ENCODE data around the gene APOA4. TPM values are rescaled to one million over a fixed set of nuclear protein-coding genes. Genes with fewer than 3 reads are reported as not detected.

Gene APOA4
- total RNA-seq, 1 experiment from 2014 or later: not detected

DNA sequence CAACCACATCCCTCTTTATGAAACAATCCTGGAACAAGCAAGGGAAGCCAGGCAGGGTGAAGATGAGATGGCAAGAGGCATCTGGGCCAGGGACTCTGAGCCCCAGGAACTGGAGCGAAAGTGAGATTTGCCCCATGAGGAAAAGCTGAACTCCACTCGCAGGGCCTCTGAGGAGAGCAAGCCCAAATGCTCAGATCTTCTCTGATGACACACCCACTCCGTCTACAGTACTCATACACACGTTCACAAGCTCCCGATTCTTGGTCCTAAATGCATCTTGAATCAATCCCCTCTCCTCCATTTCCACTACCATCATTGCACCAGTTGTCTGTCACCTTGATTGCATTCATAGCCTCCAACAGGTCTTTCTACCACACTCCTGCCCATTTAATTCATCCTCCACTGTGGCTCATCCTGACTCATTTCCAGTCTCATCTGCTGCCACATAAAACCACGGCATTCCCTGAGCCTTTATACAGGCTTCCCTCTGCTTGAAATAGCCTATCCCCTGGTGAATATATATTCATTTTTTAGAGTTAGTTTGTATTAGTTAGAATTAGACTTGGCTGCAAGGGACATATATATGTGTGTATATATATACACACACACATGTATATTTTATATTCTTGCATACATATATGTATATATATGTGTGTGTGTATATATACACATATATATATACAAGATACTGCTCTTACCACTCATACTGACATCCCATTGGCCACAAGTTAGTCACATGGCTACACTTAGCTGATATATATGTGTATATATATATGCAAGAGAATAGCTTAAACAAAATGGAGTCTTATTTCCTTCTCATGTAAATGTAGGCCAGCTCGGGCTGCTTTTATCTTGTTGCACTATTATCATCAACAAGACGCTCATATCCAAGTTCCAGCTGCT is 30.0 kb downstream of the APOA4 start:
- RAD21 ChIA-PET (ENCODE audit: low non-redundant PET in 1 of 2, low total read pairs in 2 of 2, uncharacterized antibody in 2 of 2, unreplicated experiment in 2 of 2): interaction anchor here in 1 of 2 experiments (0.5 to 1.1 kb wide), 2 partner anchors 43 to 44 kb away, joined by 3 to 7 read pairs; partner anchors contain the start of gene APOA1
- CTCF ChIA-PET: interaction anchor here (1.9 kb wide), 1 partner anchor 43 kb away, joined by 13 read pairs; no protein-coding TSS in a partner anchor
- Histone ChIP-seq H3K9ac (ENCODE audit: low read length) (no peak overlapping the region), H3K36me3 (ENCODE audit: control insufficient read depth in 1 of 2, insufficient read depth in 2 of 2, low read length in 2 of 2) (no peaks in the 10 kb centered on the region), H3K79me2 (ENCODE audit: insufficient read depth, low read length) (no peaks in the 10 kb centered on the region), H3K4me3 (replicated peaks in 1 of 2; ENCODE audit: low read depth in 1 of 2, low read length in 2 of 2) (no peak overlapping the region), H2AFZ (ENCODE audit: low read depth, low read length, poor library complexity, severe bottlenecking) (peak overlapping the region; percentile 92), H3K4me2 (ENCODE audit: low read length) (no peak overlapping the region), H3K9me3 (ENCODE audit: control insufficient read depth in 1 of 2, insufficient read depth in 1 of 2, low read depth in 1 of 2, low read length in 2 of 2) (no peaks in the 10 kb centered on the region), H4K20me1 (ENCODE audit: insufficient read depth) (no peaks in the 10 kb centered on the region), H3K27ac (ENCODE audit: low read depth, low read length) (no peak overlapping the region), H3K9me2 (ENCODE audit: insufficient read depth) (no peaks in the 10 kb centered on the region), H3K27me3 (ENCODE audit: insufficient read depth, low read length) (no peaks in the 10 kb centered on the region), H3K4me1 (ENCODE audit: control insufficient read depth in 1 of 2, insufficient read depth in 2 of 2, low read length in 2 of 2) (peaks cover 7 to 31% of the 10 kb centered on the region in 2 experiments; a peak in 3 of 4 replicates)
- no TSS peak for BruUV-seq (replicated peaks)
- intact Hi-C loops (cut with micrococcal nuclease): loop anchor here (5.0 kb wide), 1 partner anchor 434 kb away; no protein-coding TSS in a partner anchor
- DNase-seq (ENCODE audit: low read depth, low spot score) (no peak), ATAC-seq (no peak; the same call in 1 of the 2 replicates)
- POLR2A ChIA-PET: interaction anchor here (0.6 to 0.7 kb wide), 2 partner anchors 18 to 351 kb away, joined by 3 read pairs; partner anchors contain the start of gene PAFAH1B2
- no peak for TF ChIP-seq EGR1 (IDR thresholded peaks at IDR 0.05; ENCODE audit: low read depth)
- TF ChIP-seq EZH2 (IDR thresholded peaks at IDR 0.05): no peak
- no peak for TF ChIP-seq SIN3A (IDR thresholded peaks at IDR 0.05; ENCODE audit: low read depth)
- TF ChIP-seq, protein P1, sequence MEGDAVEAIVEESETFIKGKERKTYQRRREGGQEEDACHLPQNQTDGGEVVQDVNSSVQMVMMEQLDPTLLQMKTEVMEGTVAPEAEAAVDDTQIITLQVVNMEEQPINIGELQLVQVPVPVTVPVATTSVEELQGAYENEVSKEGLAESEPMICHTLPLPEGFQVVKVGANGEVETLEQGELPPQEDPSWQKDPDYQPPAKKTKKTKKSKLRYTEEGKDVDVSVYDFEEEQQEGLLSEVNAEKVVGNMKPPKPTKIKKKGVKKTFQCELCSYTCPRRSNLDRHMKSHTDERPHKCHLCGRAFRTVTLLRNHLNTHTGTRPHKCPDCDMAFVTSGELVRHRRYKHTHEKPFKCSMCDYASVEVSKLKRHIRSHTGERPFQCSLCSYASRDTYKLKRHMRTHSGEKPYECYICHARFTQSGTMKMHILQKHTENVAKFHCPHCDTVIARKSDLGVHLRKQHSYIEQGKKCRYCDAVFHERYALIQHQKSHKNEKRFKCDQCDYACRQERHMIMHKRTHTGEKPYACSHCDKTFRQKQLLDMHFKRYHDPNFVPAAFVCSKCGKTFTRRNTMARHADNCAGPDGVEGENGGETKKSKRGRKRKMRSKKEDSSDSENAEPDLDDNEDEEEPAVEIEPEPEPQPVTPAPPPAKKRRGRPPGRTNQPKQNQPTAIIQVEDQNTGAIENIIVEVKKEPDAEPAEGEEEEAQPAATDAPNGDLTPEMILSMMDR (IDR thresholded peaks at IDR 0.05 in 2 of 3, conservative IDR thresholded peaks at IDR 0.05 in 1 of 3; ENCODE audit: borderline replicate concordance in 1 of 3, insufficient read depth in 1 of 3, low read depth in 2 of 3, low read length in 2 of 3): no peak
- TF ChIP-seq, protein P2, sequence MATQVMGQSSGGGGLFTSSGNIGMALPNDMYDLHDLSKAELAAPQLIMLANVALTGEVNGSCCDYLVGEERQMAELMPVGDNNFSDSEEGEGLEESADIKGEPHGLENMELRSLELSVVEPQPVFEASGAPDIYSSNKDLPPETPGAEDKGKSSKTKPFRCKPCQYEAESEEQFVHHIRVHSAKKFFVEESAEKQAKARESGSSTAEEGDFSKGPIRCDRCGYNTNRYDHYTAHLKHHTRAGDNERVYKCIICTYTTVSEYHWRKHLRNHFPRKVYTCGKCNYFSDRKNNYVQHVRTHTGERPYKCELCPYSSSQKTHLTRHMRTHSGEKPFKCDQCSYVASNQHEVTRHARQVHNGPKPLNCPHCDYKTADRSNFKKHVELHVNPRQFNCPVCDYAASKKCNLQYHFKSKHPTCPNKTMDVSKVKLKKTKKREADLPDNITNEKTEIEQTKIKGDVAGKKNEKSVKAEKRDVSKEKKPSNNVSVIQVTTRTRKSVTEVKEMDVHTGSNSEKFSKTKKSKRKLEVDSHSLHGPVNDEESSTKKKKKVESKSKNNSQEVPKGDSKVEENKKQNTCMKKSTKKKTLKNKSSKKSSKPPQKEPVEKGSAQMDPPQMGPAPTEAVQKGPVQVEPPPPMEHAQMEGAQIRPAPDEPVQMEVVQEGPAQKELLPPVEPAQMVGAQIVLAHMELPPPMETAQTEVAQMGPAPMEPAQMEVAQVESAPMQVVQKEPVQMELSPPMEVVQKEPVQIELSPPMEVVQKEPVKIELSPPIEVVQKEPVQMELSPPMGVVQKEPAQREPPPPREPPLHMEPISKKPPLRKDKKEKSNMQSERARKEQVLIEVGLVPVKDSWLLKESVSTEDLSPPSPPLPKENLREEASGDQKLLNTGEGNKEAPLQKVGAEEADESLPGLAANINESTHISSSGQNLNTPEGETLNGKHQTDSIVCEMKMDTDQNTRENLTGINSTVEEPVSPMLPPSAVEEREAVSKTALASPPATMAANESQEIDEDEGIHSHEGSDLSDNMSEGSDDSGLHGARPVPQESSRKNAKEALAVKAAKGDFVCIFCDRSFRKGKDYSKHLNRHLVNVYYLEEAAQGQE (IDR thresholded peaks at IDR 0.05; ENCODE audit: low read depth): no peak
- TF ChIP-seq ZNF274 (IDR thresholded peaks at IDR 0.05; ENCODE audit: low read depth, low read length): no peak
- no peak for TF ChIP-seq YY1 (IDR thresholded peaks at IDR 0.05; ENCODE audit: extremely low read depth, insufficient replicate concordance, low read depth, low read length)
- no peak for TF ChIP-seq SRF (IDR thresholded peaks at IDR 0.05; ENCODE audit: low read depth)
- no peak for TF ChIP-seq SP1 (IDR thresholded peaks at IDR 0.05; ENCODE audit: low read depth)
- TF ChIP-seq CBX3 (IDR thresholded peaks at IDR 0.05; ENCODE audit: low read depth): no peak
- no peak for TF ChIP-seq POLR2A (IDR thresholded peaks at IDR 0.05; ENCODE audit: borderline replicate concordance, extremely low read depth, insufficient read depth, insufficient read length)
- TF ChIP-seq, protein P3, sequence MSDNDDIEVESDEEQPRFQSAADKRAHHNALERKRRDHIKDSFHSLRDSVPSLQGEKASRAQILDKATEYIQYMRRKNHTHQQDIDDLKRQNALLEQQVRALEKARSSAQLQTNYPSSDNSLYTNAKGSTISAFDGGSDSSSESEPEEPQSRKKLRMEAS (IDR thresholded peaks at IDR 0.05): no peak
- no peak for TF ChIP-seq TCF7L2 (IDR thresholded peaks at IDR 0.05; ENCODE audit: borderline replicate concordance, extremely low read depth, insufficient read depth, insufficient read length)
- TF ChIP-seq, protein P4, sequence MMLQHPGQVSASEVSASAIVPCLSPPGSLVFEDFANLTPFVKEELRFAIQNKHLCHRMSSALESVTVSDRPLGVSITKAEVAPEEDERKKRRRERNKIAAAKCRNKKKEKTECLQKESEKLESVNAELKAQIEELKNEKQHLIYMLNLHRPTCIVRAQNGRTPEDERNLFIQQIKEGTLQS (IDR thresholded peaks at IDR 0.05): no peak
- no peak for TF ChIP-seq RAD21 (IDR thresholded peaks at IDR 0.05; ENCODE audit: low read depth)
- no peak for TF ChIP-seq EZH2phosphoT487 (IDR thresholded peaks at IDR 0.05; ENCODE audit: borderline replicate concordance)
- TF ChIP-seq FOSL1 (IDR thresholded peaks at IDR 0.05; ENCODE audit: low read depth): no peak; the same call in 1 of the 2 replicates
